GM23338 (cell line): ENCODE results near the gene CCR8.

ENCODE experiments used
- CREB1 ChIP-seq: fragments of 250-450 bp; sonication (Bioruptor Pico); IDR thresholded peaks from 2 replicates; pipeline ENCODE4 v1.5.0; 2020; ENCODE audit warnings: low read depth, mild to moderate bottlenecking, moderate library complexity
- CTCF ChIP-seq, 2 experiments: fragments of 200-600 bp in 1 of 2; sonication (generic) in 1 of 2; conservative IDR thresholded peaks; 2 replicates each; pipeline versions ENCODE4 v1.5.1 to v1.6.1; 2016 to 2017; ENCODE audit warnings: antibody characterized with exemption in 2 of 2, low read depth in 2 of 2, mild to moderate bottlenecking in 2 of 2, moderate library complexity in 1 of 2
- EZH2 ChIP-seq: fragments of 200-600 bp; sonication (generic); IDR thresholded peaks from one replicate; pipeline ENCODE4 v1.8.0; 2017; ENCODE audit warnings: antibody characterized with exemption, mild to moderate bottlenecking, low read depth; ENCODE audit not compliant: unreplicated experiment
- EZH2phosphoT487 ChIP-seq: fragments of 200-600 bp; sonication (generic); IDR thresholded peaks from one replicate; pipeline ENCODE4 v1.8.1; 2018; ENCODE audit warnings: antibody characterized with exemption; ENCODE audit not compliant: unreplicated experiment
- JUNB ChIP-seq: IDR thresholded peaks from one replicate; pipeline ENCODE4 v1.6.1; 2016; ENCODE audit warnings: antibody characterized with exemption; ENCODE audit not compliant: unreplicated experiment
- NANOG ChIP-seq: IDR thresholded peaks from 2 replicates; pipeline ENCODE4 v1.6.1; 2016; ENCODE audit warnings: antibody characterized with exemption, borderline replicate concordance
- POLR2AphosphoS5 ChIP-seq: IDR thresholded peaks from 2 replicates; pipeline ENCODE4 v1.6.1; 2016; ENCODE audit warnings: antibody characterized with exemption, low read depth
- REST ChIP-seq: IDR thresholded peaks from one replicate; pipeline ENCODE4 v1.6.1; 2018; ENCODE audit warnings: antibody characterized with exemption; ENCODE audit not compliant: unreplicated experiment
- STAT1 ChIP-seq: IDR thresholded peaks from one replicate; pipeline ENCODE4 v1.6.1; 2016; ENCODE audit warnings: antibody characterized with exemption; ENCODE audit not compliant: unreplicated experiment
- ZNF331 ChIP-seq: fragments of 250-450 bp; sonication (Bioruptor Pico); IDR thresholded peaks from 2 replicates; pipeline ENCODE4 v1.5.0; 2020; ENCODE audit warnings: low read depth, mild to moderate bottlenecking, moderate library complexity

GRCh38 chr3:39315420-39315819 is 14.1 kb upstream of the CCR8 start:
- no peak for TF ChIP-seq EZH2phosphoT487
- TF ChIP-seq POLR2AphosphoS5: no peak
- TF ChIP-seq CTCF (conservative IDR thresholded peaks at IDR 0.05; ENCODE audit: low read depth in 2 of 2): no peak
- no peak for TF ChIP-seq CREB1
- TF ChIP-seq JUNB: no peak
- TF ChIP-seq EZH2: no peak
- TF ChIP-seq REST: no peak
- no peak for TF ChIP-seq STAT1
- no peak for TF ChIP-seq NANOG
- no peak for TF ChIP-seq ZNF331 (CRISPR knock-in tag)
